Muscle of back (tissue), 11 donors: ENCODE data around the gene CCND3. TPM values are rescaled to one million over a fixed set of nuclear protein-coding genes. Genes with fewer than 3 reads are reported as not detected.
A peak's percentile ranks its signal among the peaks of the same experiment; 100 is the strongest.
"Not testable (repeated sequence)": the region's sequence is repeated elsewhere in the genome, so short reads cannot be mapped to it uniquely, and the experiment has no call there.

Experiments
- DNase-seq, 3 donors: peaks; one replicate each; pipeline versions ENCODE4 v3.0.0 to v3.0.0-alpha.2; 2013
- polyA plus RNA-seq, 10 donors: library from polyadenylated mRNA; unstranded; fragments of 120-200 nt; gene quantifications; one replicate each; pipeline ENCODE4 v1.2.1, GENCODE V29; 2013; ENCODE audit not compliant: insufficient read length in 10 of 10

CCND3 gene
- polyA plus RNA-seq, 10 donors = 55.3 to 81.9 (median 67.8) TPM

- no peak for DNase-seq
Observed at GRCh38 chr6:41957117-41957516, 15.5 kb upstream of the CCND3 start.

GRCh38 chr6:41955412-41955811, 13.8 kb upstream of the CCND3 start:
- DNase-seq = no peak

GRCh38 chr6:41954668-41955067, 13.1 kb upstream of the CCND3 start:
- no peak for DNase-seq

- no peak for DNase-seq
Observed at GRCh38 chr6:41947581-41948220, 6.1 kb upstream of the CCND3 start.

- DNase-seq = no peak
Observed at GRCh38 chr6:41943456-41943855, 1.8 kb upstream of the CCND3 start.

GRCh38 chr6:41942882-41943281, 1.3 kb upstream of the CCND3 start:
- DNase-seq = not testable (repeated sequence)

GRCh38 chr6:41942067-41942851, 651 bp upstream of the CCND3 start:
- no peak for DNase-seq

- DNase-seq = peak in 2 of 3 donors; percentile 40 to 81
Observed at GRCh38 chr6:41940759-41941279, 789 bp downstream of the CCND3 start.

- DNase-seq = peak in 1 of 3 donors; percentile 56
Observed at GRCh38 chr6:41939848-41940758, 1.5 kb downstream of the CCND3 start.

GRCh38 chr6:41939176-41939847, 2.3 kb downstream of the CCND3 start:
- DNase-seq = peak in 2 of 3 donors; percentile 44 to 81

- DNase-seq = no peak
Observed at GRCh38 chr6:41938590-41939175, 2.9 kb downstream of the CCND3 start.

GRCh38 chr6:41937861-41938574, 3.6 kb downstream of the CCND3 start:
- DNase-seq = peak; percentile 35 to 56 (median 40)

- DNase-seq = no peak
Observed at GRCh38 chr6:41937472-41937860, 4.1 kb downstream of the CCND3 start.

- DNase-seq = peak; percentile 61 to 81 (median 70)
Observed at GRCh38 chr6:41936073-41936837, 5.4 kb downstream of the CCND3 start.

- no peak for DNase-seq
Observed at GRCh38 chr6:41935685-41936072, 5.9 kb downstream of the CCND3 start.

GRCh38 chr6:41935193-41935574, 6.4 kb downstream of the CCND3 start:
- DNase-seq = no peak

- DNase-seq = no peak
Observed at GRCh38 chr6:41934278-41935192, 7.1 kb downstream of the CCND3 start.

- DNase-seq = no peak
Observed at GRCh38 chr6:41932378-41932777, 9.2 kb downstream of the CCND3 start.
